PC-3 (cell line): ENCODE data around the gene PDAP1.

Experiments
- EZH2 ChIP-seq: fragments of 300-600 bp; sonication (generic); IDR thresholded peaks from one replicate; pipeline ENCODE4 v1.6.1; 2017; ENCODE audit warnings: antibody characterized with exemption, mild to moderate bottlenecking, low read length; ENCODE audit not compliant: unreplicated experiment
- EZH2phosphoT487 ChIP-seq: fragments of 300-600 bp; sonication (generic); IDR thresholded peaks from 2 replicates; pipeline ENCODE4 v1.6.1; 2018; ENCODE audit warnings: mild to moderate bottlenecking, antibody characterized with exemption, low read length, borderline replicate concordance
- TF ChIP-seq, protein P1 (sequence below): fragments of 300-600 bp; sonication (generic); conservative IDR thresholded peaks from 2 replicates; pipeline ENCODE4 v1.5.1; 2017; ENCODE audit warnings: antibody characterized with exemption, low read depth, mild to moderate bottlenecking, low read length

- TF ChIP-seq, protein P1, sequence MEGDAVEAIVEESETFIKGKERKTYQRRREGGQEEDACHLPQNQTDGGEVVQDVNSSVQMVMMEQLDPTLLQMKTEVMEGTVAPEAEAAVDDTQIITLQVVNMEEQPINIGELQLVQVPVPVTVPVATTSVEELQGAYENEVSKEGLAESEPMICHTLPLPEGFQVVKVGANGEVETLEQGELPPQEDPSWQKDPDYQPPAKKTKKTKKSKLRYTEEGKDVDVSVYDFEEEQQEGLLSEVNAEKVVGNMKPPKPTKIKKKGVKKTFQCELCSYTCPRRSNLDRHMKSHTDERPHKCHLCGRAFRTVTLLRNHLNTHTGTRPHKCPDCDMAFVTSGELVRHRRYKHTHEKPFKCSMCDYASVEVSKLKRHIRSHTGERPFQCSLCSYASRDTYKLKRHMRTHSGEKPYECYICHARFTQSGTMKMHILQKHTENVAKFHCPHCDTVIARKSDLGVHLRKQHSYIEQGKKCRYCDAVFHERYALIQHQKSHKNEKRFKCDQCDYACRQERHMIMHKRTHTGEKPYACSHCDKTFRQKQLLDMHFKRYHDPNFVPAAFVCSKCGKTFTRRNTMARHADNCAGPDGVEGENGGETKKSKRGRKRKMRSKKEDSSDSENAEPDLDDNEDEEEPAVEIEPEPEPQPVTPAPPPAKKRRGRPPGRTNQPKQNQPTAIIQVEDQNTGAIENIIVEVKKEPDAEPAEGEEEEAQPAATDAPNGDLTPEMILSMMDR: no peak
- TF ChIP-seq EZH2 (no peak), EZH2phosphoT487 (no peak)
These were observed 11.8 kb upstream of the PDAP1 start for GRCh38 chr7:99420213-99420612.
